ENCODE measurements around the gene ARHGAP21.
"Not testable (repeated sequence)": the region's sequence is repeated elsewhere in the genome, so short reads cannot be mapped to it uniquely, and the experiment has no call there.

The ARHGAP21 gene

DNA sequence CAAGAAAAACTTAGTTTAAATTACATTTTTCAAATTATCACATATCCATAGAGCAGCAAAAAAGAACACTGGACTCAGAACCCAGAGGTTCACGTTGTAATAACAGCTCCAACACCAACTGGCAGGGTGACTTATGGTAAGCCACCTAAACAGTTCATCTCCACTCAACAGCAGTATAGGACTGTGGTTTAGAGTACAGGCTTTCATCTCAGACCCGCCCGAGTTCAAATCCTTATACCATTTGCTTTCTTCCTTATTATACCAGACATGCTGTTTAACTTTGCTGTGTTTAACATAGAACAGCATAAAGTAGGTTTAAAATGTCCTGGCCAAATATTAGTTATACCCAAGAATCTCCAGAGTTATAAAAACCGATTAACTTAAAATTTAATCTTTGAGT is 97.9 kb downstream of the ARHGAP21 start:
- DNase-seq (ENCODE audit: low spot score) = no peak

DNA sequence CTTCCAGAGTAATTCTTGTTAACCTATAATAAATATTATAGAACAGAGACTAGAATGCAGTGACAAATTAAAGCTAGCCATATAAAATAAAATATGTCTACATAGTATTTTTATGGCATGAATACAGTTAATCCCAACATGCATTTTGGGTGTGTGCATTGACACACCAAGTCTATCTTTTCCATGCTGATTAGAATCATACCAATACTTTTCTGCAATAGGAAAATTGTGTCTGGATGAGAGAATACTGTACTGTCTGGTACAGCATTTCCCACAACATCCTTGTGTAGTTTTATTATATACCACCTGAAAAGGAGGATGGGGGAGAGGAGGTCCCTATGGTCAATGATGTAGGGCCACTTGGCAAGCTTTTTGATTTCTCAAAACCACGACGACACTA is 100.3 kb downstream of the ARHGAP21 start:
- DNase-seq (ENCODE audit: low spot score) = no peak

DNA sequence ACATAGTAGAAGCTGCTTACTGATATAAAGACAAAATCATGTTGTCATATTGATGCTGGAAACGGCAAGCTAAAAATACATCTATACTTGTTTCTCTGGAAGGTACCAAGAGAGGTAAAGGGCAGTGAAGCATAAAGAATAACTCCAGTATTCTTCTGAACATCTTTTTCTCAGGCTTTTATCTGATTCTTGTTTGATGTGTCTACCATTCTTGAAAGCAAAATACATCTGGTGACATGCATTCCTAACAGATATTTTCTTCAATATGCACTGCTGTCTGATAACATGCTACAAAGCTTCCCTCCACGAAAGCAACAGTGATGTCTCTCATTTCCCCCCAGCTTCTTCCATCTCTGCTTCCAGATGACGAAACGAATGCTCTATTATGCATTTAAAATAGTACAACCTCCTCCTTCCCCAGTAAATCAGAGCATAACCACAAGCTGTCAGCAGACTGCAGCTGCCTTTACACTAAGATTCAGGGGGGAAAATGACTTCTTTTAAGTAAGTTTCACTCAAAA is 100.8 kb downstream of the ARHGAP21 start:
- DNase-seq (ENCODE audit: low spot score) = no peak

DNA sequence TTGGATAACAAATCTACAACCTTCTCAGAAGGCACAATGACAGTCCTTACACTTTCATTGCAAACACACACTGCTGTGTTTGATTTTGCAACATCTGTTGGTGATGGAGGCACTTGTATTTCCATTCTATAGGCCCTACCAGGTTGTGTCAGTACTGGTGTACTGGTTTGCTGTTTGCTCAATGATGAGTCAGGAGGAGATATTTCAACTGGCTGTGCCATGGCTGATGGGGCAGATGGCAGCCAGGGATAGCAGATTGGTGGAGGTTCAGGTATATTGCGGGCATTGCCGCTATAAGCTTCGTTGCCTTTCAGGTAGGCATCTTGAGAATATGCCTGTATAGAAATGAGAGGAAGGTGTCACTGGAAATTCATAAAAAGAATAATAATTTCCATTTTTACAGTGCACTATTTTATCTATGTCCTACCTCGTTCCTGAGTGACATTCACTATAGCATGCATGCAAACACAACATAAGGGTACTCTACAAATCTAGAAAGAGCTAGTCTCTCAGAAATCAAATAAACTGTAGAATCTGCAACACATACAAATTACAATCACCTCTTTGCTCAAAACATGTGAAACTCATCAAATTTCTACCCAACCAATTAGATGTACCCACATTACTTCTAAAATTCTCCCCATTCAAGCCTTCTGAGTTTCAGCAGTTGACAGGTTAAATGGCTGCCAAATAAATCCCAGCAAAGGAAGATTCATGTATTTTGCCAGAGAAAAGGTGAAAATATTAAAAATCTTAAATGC is 102.5 kb downstream of the ARHGAP21 start:
- not testable (repeated sequence) for DNase-seq (ENCODE audit: low spot score)

DNA sequence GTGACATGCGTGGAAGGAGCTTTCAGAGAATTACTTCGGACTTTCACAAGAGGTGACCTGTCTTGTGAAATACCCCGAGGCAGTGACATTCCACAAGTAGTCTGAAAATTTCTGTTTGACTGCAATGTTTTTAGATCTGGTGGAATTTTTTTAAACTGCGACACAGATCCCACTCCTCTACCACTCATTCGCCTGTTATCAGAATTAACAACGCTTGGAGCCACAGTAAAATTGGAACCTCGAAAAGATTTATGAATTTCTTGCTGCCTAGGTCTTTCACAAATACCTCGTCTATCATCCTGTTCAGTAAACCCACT is 103.7 kb downstream of the ARHGAP21 start:
- not testable (repeated sequence) for DNase-seq (ENCODE audit: low spot score)

DNA sequence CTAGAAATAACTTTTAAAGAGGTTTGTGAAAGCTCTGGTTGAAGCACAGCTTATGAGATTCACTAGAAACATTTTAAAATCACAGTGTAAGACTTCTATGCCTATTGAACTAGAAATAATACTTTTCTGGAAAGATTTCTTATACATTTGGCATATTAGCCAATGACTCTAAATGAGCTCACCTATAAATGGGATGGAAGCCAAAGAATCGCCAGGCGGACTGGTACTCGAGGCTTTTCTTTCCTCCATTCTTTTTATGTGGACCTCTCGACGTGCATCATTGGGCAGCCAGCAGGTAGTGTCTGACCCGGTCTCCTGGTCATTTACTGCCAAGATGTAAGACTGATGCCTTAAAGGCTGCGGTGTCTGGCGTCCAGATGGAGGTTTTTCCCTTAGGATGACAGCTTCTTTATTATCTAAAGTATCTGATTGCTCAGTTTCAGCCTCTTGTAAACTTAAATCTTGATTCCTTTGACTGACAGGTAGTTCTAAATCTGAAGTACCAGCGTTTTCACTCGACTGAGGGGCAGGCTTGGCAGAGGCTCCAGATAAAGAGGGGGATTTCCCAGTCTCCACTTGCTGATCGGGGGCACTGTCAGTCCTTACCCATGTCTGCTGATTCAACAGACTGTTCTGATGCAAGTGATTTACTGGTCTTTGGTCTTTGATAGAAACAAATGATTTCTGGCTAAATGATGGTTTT is 104.2 kb downstream of the ARHGAP21 start:
- not testable (repeated sequence) for DNase-seq (ENCODE audit: low spot score)

DNA sequence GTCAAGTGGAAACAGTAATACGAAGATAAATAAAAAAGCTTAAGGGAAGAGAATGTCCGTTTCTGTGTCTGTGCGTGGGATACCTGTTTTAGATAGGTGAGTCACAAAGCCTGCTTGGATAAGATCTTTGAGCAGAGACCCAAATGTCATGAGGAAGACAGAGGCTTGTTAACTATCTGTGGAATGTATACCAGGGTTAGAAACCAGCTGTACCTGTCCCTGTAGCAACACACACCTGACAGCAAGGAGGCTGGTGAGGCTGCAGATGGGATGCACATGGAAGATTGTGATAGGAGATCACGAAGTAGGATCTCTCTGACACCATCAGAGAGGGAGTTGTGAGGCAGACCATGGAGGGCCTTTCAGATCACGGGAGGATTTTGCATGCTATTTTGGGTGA is 105.3 kb downstream of the ARHGAP21 start:
- DNase-seq (ENCODE audit: low spot score) = no peak

DNA sequence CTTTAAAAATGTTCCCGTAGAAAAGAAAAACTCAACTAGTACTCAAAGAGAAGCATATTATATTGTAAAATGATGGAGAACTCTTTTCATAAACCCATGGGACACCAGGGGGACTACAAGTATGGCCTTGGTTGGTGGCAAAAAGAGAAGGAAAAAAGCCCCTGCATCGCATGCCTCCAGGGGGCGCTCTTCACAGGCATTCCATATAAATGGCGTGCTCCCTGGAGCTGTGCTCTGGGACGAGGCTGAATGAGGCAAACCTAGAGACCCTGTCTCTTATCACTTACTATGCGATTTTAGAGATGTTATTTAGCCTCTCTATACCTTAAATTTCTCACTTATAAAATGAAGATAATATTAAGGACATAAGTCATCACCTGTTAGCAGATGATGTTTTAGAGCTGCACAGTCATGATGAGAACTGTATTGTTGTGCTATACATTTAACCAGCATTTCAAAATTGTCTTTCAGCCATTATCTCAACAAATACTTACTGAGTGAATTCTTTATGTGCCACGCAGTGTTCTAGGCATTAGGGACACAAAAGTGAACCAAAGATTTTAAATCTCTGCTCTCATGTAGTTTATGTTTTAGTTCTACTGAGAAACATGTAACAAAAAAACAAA is 105.8 kb downstream of the ARHGAP21 start:
- DNase-seq (ENCODE audit: low spot score) = no peak

DNA sequence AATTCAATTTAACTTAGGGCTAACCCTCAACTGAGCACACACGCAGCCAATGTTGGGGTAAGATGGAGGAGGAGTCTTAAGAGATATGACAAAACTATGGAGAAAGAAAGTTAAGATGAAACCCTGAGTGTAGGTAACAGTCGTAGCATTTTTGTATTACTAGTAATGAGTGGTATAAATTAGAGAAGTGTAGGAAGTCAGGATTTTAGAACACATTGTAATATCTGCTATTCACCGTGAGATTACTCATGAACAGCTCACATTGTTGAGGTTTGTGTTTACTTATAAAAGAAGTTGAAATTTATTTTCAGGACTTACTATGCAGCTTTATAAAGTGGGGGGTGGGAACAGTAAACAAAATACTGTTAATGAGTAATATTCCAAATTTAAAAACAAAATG is 107.2 kb downstream of the ARHGAP21 start:
- DNase-seq (ENCODE audit: low spot score) = no peak

DNA sequence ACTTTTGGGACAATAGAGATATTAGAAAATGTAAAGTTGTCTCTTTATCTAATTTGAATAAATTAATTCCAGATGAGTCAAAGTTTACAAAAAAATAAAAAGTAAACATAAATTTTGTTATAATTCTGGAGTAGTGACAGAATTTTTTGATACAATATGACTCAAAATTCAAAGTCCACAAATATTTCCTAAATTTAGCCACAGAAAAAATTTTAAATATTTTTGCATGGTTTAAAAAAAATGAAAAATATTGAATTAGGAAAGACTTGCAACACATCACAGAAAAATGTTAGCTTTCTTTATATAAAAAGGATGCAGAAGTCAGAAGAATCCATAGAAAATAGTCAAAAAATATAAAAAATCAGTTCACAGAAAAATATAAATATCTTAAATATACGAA is 117.7 kb downstream of the ARHGAP21 start:
- DNase-seq (ENCODE audit: low spot score) = no peak

DNA sequence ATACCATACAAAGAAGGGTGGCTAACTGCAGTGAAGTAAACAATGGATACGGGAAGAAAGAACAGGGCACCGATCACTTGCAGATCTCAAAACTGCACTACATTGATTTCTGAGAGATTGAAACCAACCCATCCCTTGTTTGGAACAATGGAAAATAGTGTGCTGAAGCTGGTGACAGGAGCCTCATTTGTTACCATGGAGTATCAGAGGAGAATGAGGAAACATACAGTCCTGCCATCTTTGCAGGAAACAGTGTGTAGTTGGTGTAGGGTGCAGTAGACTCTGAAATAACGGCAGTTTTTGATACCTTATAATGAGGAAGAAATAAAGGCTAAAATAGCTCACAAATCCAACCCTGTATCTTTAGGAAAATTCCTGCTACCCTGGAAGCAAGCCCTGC is 118.5 kb downstream of the ARHGAP21 start:
- DNase-seq (ENCODE audit: low spot score) = no peak

DNA sequence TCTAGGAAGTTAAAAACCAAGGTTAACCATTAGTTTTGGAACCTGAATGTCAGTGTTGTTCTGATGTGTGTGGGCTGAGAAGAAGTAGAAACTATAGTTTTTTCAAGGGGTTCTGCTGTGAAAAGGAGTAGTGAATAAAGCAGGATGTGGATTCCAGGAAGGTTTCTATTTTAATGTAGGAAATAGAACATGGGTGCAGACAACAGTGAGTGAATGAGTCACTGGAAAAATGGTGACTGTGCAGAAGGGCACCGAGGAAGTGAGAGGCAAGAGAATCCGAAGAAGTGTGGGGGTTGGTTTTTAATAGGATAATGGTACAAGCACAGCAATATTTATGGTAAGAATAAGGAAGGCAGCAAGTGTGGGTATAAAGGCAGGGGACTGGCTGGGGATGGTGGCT is 120.4 kb downstream of the ARHGAP21 start:
- DNase-seq (ENCODE audit: low spot score) = no peak

DNA sequence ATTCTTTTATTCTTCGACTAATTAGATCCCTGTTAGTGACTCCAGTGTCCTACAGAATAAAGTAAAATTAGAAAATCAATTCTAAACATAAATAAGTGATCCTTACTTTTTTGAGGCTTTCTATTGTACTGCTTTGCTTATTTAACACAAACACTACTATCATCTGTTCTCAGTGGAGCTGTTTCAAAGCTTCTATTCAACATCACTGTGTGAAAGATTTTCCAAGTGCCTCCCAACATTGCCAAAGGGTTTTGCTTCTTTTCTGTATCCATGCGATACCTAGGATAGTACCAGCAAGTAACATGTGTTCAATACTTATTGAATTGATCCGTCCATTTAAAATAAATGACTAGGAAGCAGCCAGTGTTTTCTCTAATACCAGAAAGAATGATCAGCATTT is 125.7 kb downstream of the ARHGAP21 start:
- DNase-seq (ENCODE audit: low spot score) = no peak

DNA sequence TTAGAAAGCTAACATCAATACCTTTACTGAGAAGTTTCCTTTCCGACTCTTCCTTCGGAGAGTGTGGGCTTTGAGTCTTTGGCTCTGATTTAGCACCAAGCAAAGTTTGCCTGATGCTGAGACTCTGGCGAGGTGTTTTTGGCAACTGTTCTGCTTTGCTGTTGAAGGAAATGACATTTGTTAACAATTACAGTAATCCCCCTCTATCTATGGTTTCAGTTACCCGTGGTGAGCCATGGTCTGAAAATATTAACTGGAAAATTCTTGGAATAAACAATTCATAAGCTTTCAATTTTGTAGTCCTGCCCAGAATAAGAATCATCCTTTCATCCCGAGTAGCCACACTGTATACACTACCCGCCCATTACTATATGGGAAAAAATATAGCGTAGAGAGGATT is 126.3 kb downstream of the ARHGAP21 start:
- DNase-seq (ENCODE audit: low spot score) = no peak

DNA sequence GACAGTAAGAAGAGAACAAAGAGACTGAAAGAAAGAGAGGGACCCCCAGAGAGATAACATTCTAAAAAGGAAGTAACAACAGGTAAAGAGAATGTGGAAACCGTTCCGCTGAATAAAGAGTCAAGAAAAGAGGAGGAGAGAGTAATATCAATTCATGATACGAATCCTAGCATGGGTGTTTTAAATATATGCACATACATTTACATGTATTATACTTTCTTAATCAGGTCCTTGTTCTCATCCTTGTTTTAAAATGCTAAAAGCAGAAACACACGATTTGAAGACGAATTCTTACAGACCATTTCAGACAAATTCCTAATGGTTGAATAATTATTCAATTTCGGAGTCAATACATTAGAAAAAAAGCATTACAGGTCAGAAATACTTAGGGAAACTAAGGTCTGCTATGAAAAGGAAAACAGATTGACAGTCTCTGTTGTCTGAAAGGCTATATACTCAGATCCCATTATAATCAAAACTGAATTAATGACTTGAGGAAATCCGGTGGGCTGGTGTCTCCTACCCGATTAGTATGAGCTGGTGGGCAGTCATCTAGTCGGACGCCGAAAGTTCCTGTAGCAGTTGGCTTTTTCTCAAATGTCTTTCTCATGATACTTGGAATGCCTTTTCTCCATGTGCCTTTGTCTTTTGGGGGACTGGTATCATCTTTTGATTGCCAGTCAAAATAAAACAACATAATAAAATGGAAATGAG is 127.3 kb downstream of the ARHGAP21 start:
- no peak for DNase-seq (ENCODE audit: low spot score)

DNA sequence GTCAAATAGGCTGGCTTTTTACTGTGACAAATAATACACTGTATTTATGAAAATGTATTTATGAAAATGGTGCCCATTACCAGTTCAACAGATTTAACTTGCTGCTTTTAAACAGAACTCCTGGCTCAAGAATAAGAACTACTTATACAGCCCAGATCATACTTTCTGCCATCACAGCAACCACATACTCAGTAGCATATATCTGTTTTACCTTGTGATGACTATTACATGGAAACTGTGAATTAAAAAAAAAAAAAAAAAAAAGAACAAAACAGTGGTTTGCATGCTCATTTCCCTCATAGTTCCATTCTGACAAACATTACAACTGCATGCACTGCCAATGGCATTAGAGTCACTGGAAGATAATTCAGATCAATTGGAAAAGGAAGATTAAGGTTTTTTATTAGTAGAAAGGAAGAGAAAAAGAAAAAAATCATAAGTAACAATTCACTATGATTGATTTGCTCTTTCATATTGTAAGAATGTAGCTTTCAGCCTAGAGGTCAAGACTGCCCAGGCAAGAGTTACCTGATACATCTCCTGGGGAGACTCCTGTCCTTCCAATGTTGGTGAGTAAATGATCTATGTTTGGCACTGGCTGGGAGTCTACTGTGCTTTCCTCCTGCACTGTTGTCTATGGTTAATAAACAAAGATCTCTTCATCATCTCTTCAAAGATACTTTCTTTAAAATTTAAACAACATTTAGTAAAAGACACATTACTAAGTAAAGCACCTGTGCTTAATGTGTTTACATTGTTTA is 132.8 kb downstream of the ARHGAP21 start:
- no peak for DNase-seq (ENCODE audit: low spot score)

DNA sequence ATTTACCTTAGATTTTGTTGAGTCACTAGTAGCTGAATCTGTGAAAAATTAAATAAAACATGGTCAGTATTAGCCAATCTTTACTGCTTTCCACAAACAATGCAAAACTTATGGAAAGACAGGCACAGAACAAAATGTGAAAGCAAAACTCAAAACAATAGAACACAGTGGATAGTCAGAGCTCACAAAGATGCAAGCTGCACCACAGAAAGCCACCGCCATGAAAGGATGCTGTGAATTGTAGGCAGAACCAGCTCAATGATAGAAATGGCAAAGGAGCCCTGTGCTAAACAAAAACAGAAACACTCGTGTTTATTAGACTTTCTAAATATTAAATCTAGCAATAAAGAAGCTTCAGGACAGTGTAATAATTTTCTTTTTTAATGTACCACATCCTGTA is 134.4 kb downstream of the ARHGAP21 start:
- no peak for DNase-seq (ENCODE audit: low spot score)

DNA sequence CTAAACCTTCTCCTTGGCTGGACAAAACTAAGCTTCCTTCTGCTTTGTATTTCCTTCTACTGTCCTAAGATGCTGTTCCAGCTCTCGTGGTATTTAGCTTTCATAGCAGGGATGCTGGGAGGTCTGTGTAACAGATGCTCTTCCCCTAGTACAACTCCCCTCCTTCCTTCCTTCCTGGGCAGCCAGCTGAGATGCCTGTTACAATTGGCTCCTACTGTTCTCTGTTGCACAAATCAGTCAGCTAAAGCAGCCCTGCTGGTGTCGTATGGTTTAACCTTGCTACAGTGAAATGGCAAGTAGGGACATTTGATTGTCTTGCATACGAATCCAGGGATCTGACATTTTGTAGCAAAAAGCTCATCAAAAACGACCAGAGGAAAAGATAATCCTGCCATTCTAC is 143.8 kb downstream of the ARHGAP21 start:
- DNase-seq (ENCODE audit: low spot score) = no peak

DNA sequence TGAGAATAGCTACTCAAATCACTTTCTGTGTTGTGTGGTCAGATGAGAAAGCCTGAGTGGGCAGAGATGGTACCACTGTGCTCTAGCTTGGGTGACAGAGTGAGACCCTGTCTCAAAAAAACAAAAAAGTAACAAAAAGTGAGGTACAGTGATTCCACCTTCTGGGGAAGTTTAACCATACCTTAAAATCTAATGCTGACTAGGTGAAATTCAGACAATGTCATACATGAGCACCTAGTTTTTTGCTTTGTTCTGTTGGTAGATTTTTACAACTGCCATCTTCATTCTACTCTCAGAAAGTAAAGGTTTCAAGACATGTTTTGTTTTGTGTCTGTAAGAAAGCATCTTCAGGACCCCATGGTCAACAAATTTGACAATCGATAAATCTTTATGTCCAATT is 144.2 kb downstream of the ARHGAP21 start:
- no peak for DNase-seq (ENCODE audit: low spot score)

DNA sequence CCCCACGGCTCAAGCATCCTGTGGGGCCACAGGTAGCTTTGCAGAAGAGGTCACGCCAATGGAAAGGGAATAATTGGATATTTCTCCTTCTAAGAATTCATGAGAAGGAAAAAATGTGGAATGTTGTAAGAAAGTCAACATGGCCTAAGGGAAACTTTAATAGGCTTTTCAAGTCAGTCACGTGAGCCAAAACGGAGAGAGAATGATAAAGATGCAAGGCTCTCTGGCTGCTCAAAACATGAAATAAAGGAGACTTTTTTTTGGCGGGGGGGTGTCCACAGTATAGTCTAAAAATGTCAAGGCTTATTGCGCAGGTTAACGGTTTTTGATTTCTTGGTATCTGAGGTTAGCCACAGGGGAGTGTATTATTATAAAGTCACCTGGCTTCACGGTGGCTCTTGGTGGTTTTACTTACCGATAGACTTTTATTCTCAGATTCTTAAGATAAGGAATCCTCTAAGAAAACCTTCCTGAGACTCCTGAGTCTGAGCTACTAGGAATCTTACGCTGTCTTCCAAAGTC is 148.1 kb downstream of the ARHGAP21 start:
- no peak for DNase-seq (ENCODE audit: low spot score)

DNA sequence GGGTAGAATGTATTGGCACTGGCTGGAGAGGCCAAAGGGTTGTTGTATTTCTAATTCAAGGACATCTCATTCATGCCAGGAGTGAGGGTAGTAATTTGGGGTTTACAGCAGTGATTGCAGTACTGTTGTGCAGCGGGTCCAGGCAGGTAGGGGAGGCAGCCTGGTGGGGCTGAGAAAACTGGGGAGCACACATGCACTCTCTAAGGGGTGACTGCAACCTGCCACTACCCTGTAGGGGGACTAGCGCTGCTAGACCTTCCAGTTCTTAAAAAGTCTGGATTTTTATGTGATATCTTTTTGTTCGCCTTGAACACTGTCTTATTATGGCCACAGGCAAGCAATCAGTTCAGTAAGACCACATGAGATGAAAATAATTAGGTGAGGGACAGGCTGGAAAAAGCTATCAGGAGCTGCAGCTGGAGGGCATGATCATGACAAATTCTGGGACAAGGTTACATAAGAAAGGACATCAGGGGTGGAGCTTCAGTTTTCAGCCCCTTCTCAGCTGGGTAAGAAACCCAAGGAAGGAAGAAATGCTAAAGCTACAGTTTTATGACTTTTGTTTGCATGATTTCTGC is 149.0 kb downstream of the ARHGAP21 start:
- no peak for DNase-seq (ENCODE audit: low spot score)

Data from left forelimb (tissue), 1 donor.